HepG2 (cell line): ENCODE results near the gene MORN5. TPM values are rescaled to one million over a fixed set of nuclear protein-coding genes. Genes with fewer than 3 reads are reported as not detected.

Experiments used
- ADNP ChIP-seq: sonication (generic); formaldehyde crosslinking; IDR thresholded peaks from 2 replicates; pipeline ENCODE4 v1.4.0; 2020; ENCODE audit warnings: missing genetic modification reagents
- AGO1 ChIP-seq: fragments of 200-400 bp; formaldehyde crosslinking; IDR thresholded peaks from 2 replicates; pipeline ENCODE4 v1.6.1; 2017; ENCODE audit warnings: mild to moderate bottlenecking, low read depth, low read length, moderate library complexity; ENCODE audit not compliant: poor library complexity, severe bottlenecking
- ELF3 ChIP-seq: IDR thresholded peaks from 2 replicates; pipeline ENCODE4 v1.6.1; 2016; ENCODE audit warnings: missing genetic modification reagents, missing compliant biosample characterization
- FOXP1 ChIP-seq, 2 experiments: fragments of 450-650 bp in 1 of 2; IDR thresholded peaks; 2 replicates each; pipeline ENCODE4 v1.6.1; 2017 to 2018; ENCODE audit warnings: antibody characterized with exemption in 1 of 2
- GATAD2A ChIP-seq: IDR thresholded peaks from 2 replicates; pipeline ENCODE4 v1.6.1; 2016
- ISX ChIP-seq: sonication (generic); formaldehyde crosslinking; conservative IDR thresholded peaks from 2 replicates; pipeline ENCODE4 v1.5.0; 2020; ENCODE audit warnings: missing genetic modification reagents
- KLF13 ChIP-seq: sonication (generic); formaldehyde crosslinking; IDR thresholded peaks from 2 replicates; pipeline ENCODE4 v1.4.0; 2020; ENCODE audit warnings: mild to moderate bottlenecking, missing genetic modification reagents
- MAFG ChIP-seq: sonication (generic); formaldehyde crosslinking; IDR thresholded peaks from 2 replicates; pipeline ENCODE4 v1.5.1; 2020; ENCODE audit warnings: mild to moderate bottlenecking, missing genetic modification reagents
- MIXL1 ChIP-seq: IDR thresholded peaks from 2 replicates; pipeline ENCODE4 v1.6.1; 2016
- MNT ChIP-seq: fragments of 450-650 bp; IDR thresholded peaks from 2 replicates; pipeline ENCODE4 v1.6.1; 2016
- MTF2 ChIP-seq: sonication (generic); formaldehyde crosslinking; IDR thresholded peaks from 2 replicates; pipeline ENCODE4 v1.5.0; 2020; ENCODE audit warnings: missing genetic modification reagents, borderline replicate concordance
- NR3C1 ChIP-seq: sonication (generic); formaldehyde crosslinking; IDR thresholded peaks from 2 replicates; pipeline ENCODE4 v1.4.0; 2020; ENCODE audit warnings: missing genetic modification reagents
- POLR2A ChIP-seq, 2 experiments: IDR thresholded peaks; 2 replicates each; pipeline ENCODE4 v1.6.1; 2011; ENCODE audit warnings: low read depth in 2 of 2, low read length in 2 of 2, mild to moderate bottlenecking in 1 of 2, moderate library complexity in 1 of 2; ENCODE audit not compliant: insufficient read depth in 1 of 2
- REPIN1 ChIP-seq: sonication (generic); formaldehyde crosslinking; IDR thresholded peaks from 2 replicates; pipeline ENCODE4 v1.8.0; 2022; ENCODE audit warnings: missing genetic modification reagents, low read depth, mild to moderate bottlenecking, borderline replicate concordance
- SAP130 ChIP-seq: IDR thresholded peaks from 2 replicates; pipeline ENCODE4 v1.6.1; 2016; ENCODE audit warnings: low read depth
- SMAD3 ChIP-seq: sonication (generic); formaldehyde crosslinking; IDR thresholded peaks from 2 replicates; pipeline ENCODE4 v1.4.0; 2020; ENCODE audit warnings: missing genetic modification reagents
- SOX13 ChIP-seq, 3 experiments: fragments of 450-650 bp in 1 of 3; sonication (generic) in 1 of 3; formaldehyde crosslinking in 1 of 3; IDR thresholded peaks in 2 of 3; conservative IDR thresholded peaks in 1 of 3; 2 replicates each; pipeline versions ENCODE4 v1.5.0 to v1.6.1; 2016 to 2020; ENCODE audit warnings: antibody characterized with exemption in 1 of 3, mild to moderate bottlenecking in 1 of 3, missing compliant biosample characterization in 1 of 3, missing genetic modification reagents in 1 of 3, moderate library complexity in 1 of 3
- SOX6 ChIP-seq, 2 experiments: fragments of 450-650 bp in 1 of 2; sonication (generic) in 1 of 2; formaldehyde crosslinking in 1 of 2; IDR thresholded peaks; 2 replicates each; pipeline versions ENCODE4 v1.4.0 to v1.6.1; 2017 to 2020; ENCODE audit warnings: antibody characterized with exemption in 1 of 2, mild to moderate bottlenecking in 1 of 2, missing genetic modification reagents in 1 of 2
- SP140L ChIP-seq: sonication (generic); formaldehyde crosslinking; IDR thresholded peaks from 2 replicates; pipeline ENCODE4 v1.4.0; 2020; ENCODE audit warnings: missing genetic modification reagents, borderline replicate concordance
- TCF7 ChIP-seq: sonication (generic); IDR thresholded peaks from 2 replicates; pipeline ENCODE4 v1.6.1; 2016; ENCODE audit warnings: antibody characterized with exemption, low read depth
- ZBTB20 ChIP-seq: sonication (generic); formaldehyde crosslinking; IDR thresholded peaks from 2 replicates; pipeline ENCODE4 v1.8.1; 2023; ENCODE audit warnings: missing genetic modification reagents, low read depth, mild to moderate bottlenecking, borderline replicate concordance
- ZMYM3 ChIP-seq: sonication (generic); formaldehyde crosslinking; IDR thresholded peaks from 2 replicates; pipeline ENCODE4 v1.5.1; 2020; ENCODE audit warnings: mild to moderate bottlenecking, missing genetic modification reagents
- ZNF17 ChIP-seq: sonication (generic); formaldehyde crosslinking; IDR thresholded peaks from 2 replicates; pipeline ENCODE4 v1.5.0; 2020; ENCODE audit warnings: mild to moderate bottlenecking, missing genetic modification reagents
- ZNF432 ChIP-seq: sonication (generic); formaldehyde crosslinking; IDR thresholded peaks from 2 replicates; pipeline ENCODE4 v1.5.0; 2020; ENCODE audit warnings: missing genetic modification reagents, mild to moderate bottlenecking, borderline replicate concordance
- ZNF451 ChIP-seq: sonication (generic); formaldehyde crosslinking; IDR thresholded peaks from 2 replicates; pipeline ENCODE4 v1.5.0; 2020; ENCODE audit warnings: mild to moderate bottlenecking, missing genetic modification reagents
- ZNF652 ChIP-seq: IDR thresholded peaks from 2 replicates; pipeline ENCODE4 v1.6.1; 2016; ENCODE audit warnings: low read depth, borderline replicate concordance
- ZNF768 ChIP-seq: sonication (generic); formaldehyde crosslinking; IDR thresholded peaks from 2 replicates; pipeline ENCODE4 v1.4.0; 2020; ENCODE audit warnings: missing genetic modification reagents
- ZNF792 ChIP-seq: IDR thresholded peaks from 2 replicates; pipeline ENCODE4 v1.6.1; 2016
- polyA plus RNA-seq, 8 experiments: library from polyadenylated mRNA; depleted of rRNA in 3 of 8; stranded (reverse) in 7 of 8; unstranded in 1 of 8; fragments of >200 nt; fragmentation: Illumina TruSeq in 4 of 8; extraction: Trizol in 4 of 8; gene quantifications; 2 replicates each; pipeline versions ENCODE4 v1.2.1 to v1.2.3, GENCODE V29; 2011 to 2016; ENCODE audit warnings: low read depth in 4 of 8, missing spikeins in 1 of 8, mixed read lengths in 1 of 8; ENCODE audit not compliant: insufficient read depth in 1 of 8
- total RNA-seq, 5 experiments: library from RNA; depleted of rRNA; stranded (reverse); fragments of >200 nt; fragmentation: Illumina TruSeq; extraction: Trizol; gene quantifications; 2 replicates each; pipeline ENCODE4 v1.2.3, GENCODE V29; 2016; ENCODE audit warnings: low read depth in 1 of 5

The MORN5 gene
- total and polyA plus RNA-seq, 2 of the 13 experiments (the other 11 are each of a cell fraction or from before 2014, with no cell fraction given): not detected

- TF ChIP-seq SOX13 (IDR thresholded peaks at IDR 0.05) (no peak), SOX13 (CRISPR knock-in tag; conservative IDR thresholded peaks at IDR 0.05 in 1 of 2, IDR thresholded peaks at IDR 0.05 in 1 of 2) (peak in 1 of 2 experiments; percentile 45; a peak in 1 of 4 replicates), ZNF792 (CRISPR knock-in tag) (0 out of 2 replicates have a peak, but pooled peaks have one; percentile 49), GATAD2A (CRISPR knock-in tag) (peak; percentile 53; the same call in 1 of the 2 replicates), ISX (CRISPR knock-in tag) (no peak), SMAD3 (CRISPR knock-in tag) (no peak), AGO1 (no peak), ZNF652 (CRISPR knock-in tag) (peak; percentile 90), ZNF768 (CRISPR knock-in tag) (peak; percentile 71; the same call in 1 of the 2 replicates), SOX6 (IDR thresholded peaks at IDR 0.05) (no peak), SOX6 (CRISPR knock-in tag; IDR thresholded peaks at IDR 0.05) (no peak; the same call in 1 of the 2 replicates), ZMYM3 (peak; percentile 88), FOXP1 (IDR thresholded peaks at IDR 0.05) (no peak), FOXP1 (CRISPR knock-in tag; IDR thresholded peaks at IDR 0.05) (peak; percentile 48; the same call in 1 of the 2 replicates), ADNP (CRISPR knock-in tag) (peak; percentile 40; the same call in 1 of the 2 replicates), POLR2A (IDR thresholded peaks at IDR 0.05; ENCODE audit: insufficient read depth in 1 of 2, low read depth in 2 of 2, low read length in 2 of 2) (no peak), SAP130 (CRISPR knock-in tag) (peak; percentile 41; the same call in 1 of the 2 replicates), ZNF451 (no peak), ZNF432 (CRISPR knock-in tag) (no peak), MIXL1 (CRISPR knock-in tag) (0 out of 2 replicates have a peak, but pooled peaks have one; percentile 12), MAFG (CRISPR knock-in tag) (no peak), ZBTB20 (CRISPR knock-in tag) (peak; percentile 59; the same call in 1 of the 2 replicates), ELF3 (CRISPR knock-in tag) (peak; percentile 58), MTF2 (CRISPR knock-in tag) (no peak), MNT (no peak), TCF7 (0 out of 2 replicates have a peak, but pooled peaks have one; percentile 8), KLF13 (CRISPR knock-in tag) (no peak), ZNF17 (CRISPR knock-in tag) (no peak), SP140L (CRISPR knock-in tag) (no peak), REPIN1 (CRISPR knock-in tag) (peak; percentile 26; the same call in 1 of the 2 replicates), NR3C1 (CRISPR knock-in tag) (no peak)
Measured at GRCh38 chr9:122140368-122141193, 19.1 kb upstream of the MORN5 start (continued).
